Vagina (tissue), 2 donors: ENCODE measurements around the gene TBL1Y.

ENCODE experiments used
- POLR2A ChIP-seq, 2 donors: fragments of 450-650 bp; IDR thresholded peaks; one replicate each; pipeline ENCODE4 v1.6.1; 2017; ENCODE audit warnings: antibody characterized with exemption in 2 of 2, mild to moderate bottlenecking in 2 of 2, moderate library complexity in 2 of 2
- TF ChIP-seq, protein P1 (sequence below), 3 experiments: fragments of 450-650 bp in 2 of 3; fragments of 200-600 bp in 1 of 3; sonication (generic) in 1 of 3; IDR thresholded peaks; one replicate each; pipeline ENCODE4 v1.5.1; 2017 to 2019; ENCODE audit warnings: antibody characterized with exemption in 3 of 3, mild to moderate bottlenecking in 2 of 3, moderate library complexity in 2 of 3

DNA sequence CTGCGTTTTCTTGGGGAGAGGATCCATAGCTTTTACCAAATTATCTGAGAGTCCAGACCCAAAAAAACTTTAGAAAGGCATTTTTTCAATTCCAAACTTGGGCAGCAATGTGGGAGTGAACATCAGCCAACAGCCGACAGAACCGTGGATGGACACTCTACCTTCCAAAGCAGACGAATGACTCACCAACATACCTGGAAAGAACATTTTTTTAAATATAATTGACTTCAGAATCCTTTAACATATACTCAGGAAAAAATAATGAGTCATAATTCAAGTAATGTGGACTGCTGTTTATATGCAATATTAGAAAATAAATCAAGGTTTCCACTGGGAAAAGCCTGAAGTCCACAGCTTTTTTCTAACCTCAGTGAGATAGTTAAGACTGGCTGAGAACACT lies 211.7 kb downstream of the TBL1Y start:
- TF ChIP-seq, protein P1, sequence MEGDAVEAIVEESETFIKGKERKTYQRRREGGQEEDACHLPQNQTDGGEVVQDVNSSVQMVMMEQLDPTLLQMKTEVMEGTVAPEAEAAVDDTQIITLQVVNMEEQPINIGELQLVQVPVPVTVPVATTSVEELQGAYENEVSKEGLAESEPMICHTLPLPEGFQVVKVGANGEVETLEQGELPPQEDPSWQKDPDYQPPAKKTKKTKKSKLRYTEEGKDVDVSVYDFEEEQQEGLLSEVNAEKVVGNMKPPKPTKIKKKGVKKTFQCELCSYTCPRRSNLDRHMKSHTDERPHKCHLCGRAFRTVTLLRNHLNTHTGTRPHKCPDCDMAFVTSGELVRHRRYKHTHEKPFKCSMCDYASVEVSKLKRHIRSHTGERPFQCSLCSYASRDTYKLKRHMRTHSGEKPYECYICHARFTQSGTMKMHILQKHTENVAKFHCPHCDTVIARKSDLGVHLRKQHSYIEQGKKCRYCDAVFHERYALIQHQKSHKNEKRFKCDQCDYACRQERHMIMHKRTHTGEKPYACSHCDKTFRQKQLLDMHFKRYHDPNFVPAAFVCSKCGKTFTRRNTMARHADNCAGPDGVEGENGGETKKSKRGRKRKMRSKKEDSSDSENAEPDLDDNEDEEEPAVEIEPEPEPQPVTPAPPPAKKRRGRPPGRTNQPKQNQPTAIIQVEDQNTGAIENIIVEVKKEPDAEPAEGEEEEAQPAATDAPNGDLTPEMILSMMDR (IDR thresholded peaks at IDR 0.05) = no peak
- no peak for TF ChIP-seq POLR2A (IDR thresholded peaks at IDR 0.05)
